ENCODE data around the gene DOK6. TPM values are rescaled to one million over a fixed set of nuclear protein-coding genes. Genes with fewer than 3 reads are reported as not detected.
A peak's percentile ranks its signal among the peaks of the same experiment; 100 is the strongest.

Gene DOK6
- total RNA-seq, 6 donors from 2014 or later, result 0.89 to 6.1 (median 1.9) TPM

- no peak for DNase-seq
- no peak overlapping the region for H3K4me3 ChIP-seq
- TF ChIP-seq POLR2AphosphoS5 (IDR thresholded peaks at IDR 0.05) (no peak), CTCF (IDR thresholded peaks at IDR 0.05) (no peak)
- no peaks in the 10 kb centered on the region for H3K4me1 ChIP-seq
- H3K27me3 ChIP-seq, result no peaks in the 10 kb centered on the region
- no peaks in the 10 kb centered on the region for H3K36me3 ChIP-seq
- ATAC-seq (ENCODE audit: low FRiP score in 2 of 2), result no peak
- 76 to 94% methylated on average over 2 of the region's 2 CpGs for WGBS, 2 donors
- no peak overlapping the region for H3K27ac ChIP-seq
- peaks cover 0 to 4% (median 0%) of the 10 kb centered on the region in 4 donors for H3K9me3 ChIP-seq
Measured at GRCh38 chr18:69569133-69569532, 168.4 kb downstream of the DOK6 start.

GRCh38 chr18:69574401-69574800 lies 173.7 kb downstream of the DOK6 start:
- WGBS, 2 donors, result 73 to 76% methylated on average over 2 of the region's 2 CpGs
- no peaks in the 10 kb centered on the region for H3K27me3 ChIP-seq
- H3K9me3 ChIP-seq, result no peaks in the 10 kb centered on the region
- no peak for TF ChIP-seq POLR2A (IDR thresholded peaks at IDR 0.05)
- TF ChIP-seq EP300 (IDR thresholded peaks at IDR 0.05), result no peak
- no peak for TF ChIP-seq POLR2AphosphoS5 (IDR thresholded peaks at IDR 0.05)
- TF ChIP-seq CTCF (IDR thresholded peaks at IDR 0.05), result no peak
- H3K4me3 ChIP-seq, result no peak overlapping the region
- no peak overlapping the region for H3K27ac ChIP-seq
- ATAC-seq (ENCODE audit: low FRiP score in 2 of 2), result no peak
- H3K36me3 ChIP-seq, result no peaks in the 10 kb centered on the region
- H3K4me1 ChIP-seq, result no peaks in the 10 kb centered on the region
- DNase-seq, result no peak

GRCh38 chr18:69580107-69580506 lies 179.4 kb downstream of the DOK6 start:
- peak in 1 of 2 donors; percentile 43 for ATAC-seq (ENCODE audit: low FRiP score in 2 of 2)
- Histone ChIP-seq H3K27me3 (no peaks in the 10 kb centered on the region), H3K27ac (peak overlapping the region in 3 of 4 donors; percentile 4 to 67 (median 33)), H3K36me3 (no peaks in the 10 kb centered on the region), H3K9me3 (no peaks in the 10 kb centered on the region), H3K4me3 (no peak overlapping the region), H3K4me1 (peaks cover 0 to 4% (median 0%) of the 10 kb centered on the region in 4 donors)
- no peak for TF ChIP-seq POLR2AphosphoS5 (IDR thresholded peaks at IDR 0.05)
- no peak for TF ChIP-seq CTCF (IDR thresholded peaks at IDR 0.05)
- no peak for TF ChIP-seq EP300 (IDR thresholded peaks at IDR 0.05)
- TF ChIP-seq POLR2A (IDR thresholded peaks at IDR 0.05), result no peak
- no peak for DNase-seq
- WGBS, 2 donors, result 17 to 19% methylated on average over 3 of the region's 3 CpGs

GRCh38 chr18:69584429-69584828 lies 183.7 kb downstream of the DOK6 start:
- ATAC-seq (ENCODE audit: low FRiP score in 2 of 2), result no peak
- WGBS, 2 donors, result 94 to 96% methylated on average over 6 of the region's 6 CpGs
- no peak for TF ChIP-seq POLR2AphosphoS5 (IDR thresholded peaks at IDR 0.05)
- no peak for TF ChIP-seq POLR2A (IDR thresholded peaks at IDR 0.05)
- TF ChIP-seq EP300 (IDR thresholded peaks at IDR 0.05), result no peak
- TF ChIP-seq CTCF (IDR thresholded peaks at IDR 0.05), result no peak
- H3K36me3 ChIP-seq, result no peaks in the 10 kb centered on the region
- H3K9me3 ChIP-seq, result no peaks in the 10 kb centered on the region
- no peaks in the 10 kb centered on the region for H3K27me3 ChIP-seq
- H3K4me3 ChIP-seq, result no peak overlapping the region
- peaks cover 0 to 4% (median 0%) of the 10 kb centered on the region in 4 donors for H3K4me1 ChIP-seq
- no peak overlapping the region for H3K27ac ChIP-seq
- no peak for DNase-seq

- Histone ChIP-seq H3K9me3 (no peaks in the 10 kb centered on the region), H3K36me3 (no peaks in the 10 kb centered on the region), H3K27me3 (no peaks in the 10 kb centered on the region), H3K4me3 (no peak overlapping the region), H3K4me1 (no peaks in the 10 kb centered on the region), H3K27ac (no peak overlapping the region)
- ATAC-seq (ENCODE audit: low FRiP score in 2 of 2), result no peak
- whole genome bisulfite sequencing, 2 donors, result 91 to 95% methylated on average over 1 of the region's 1 CpG
- TF ChIP-seq CTCF (IDR thresholded peaks at IDR 0.05) (no peak), POLR2AphosphoS5 (IDR thresholded peaks at IDR 0.05) (no peak), EP300 (IDR thresholded peaks at IDR 0.05) (no peak), POLR2A (IDR thresholded peaks at IDR 0.05) (no peak)
- DNase-seq, result no peak
Measured at GRCh38 chr18:69585696-69586095, 185.0 kb downstream of the DOK6 start.
